GM12801 (cell line): Measurements from ENCODE around the gene GRM8.

Experiments
- CTCF ChIP-seq: IDR thresholded peaks from one replicate; pipeline ENCODE4 v1.5.1; 2011; ENCODE audit warnings: control low read depth; ENCODE audit not compliant: insufficient read length; ENCODE audit errors: extremely low read depth

The GRM8 gene

GRCh38 chr7:126449611-126450268, 803.0 kb downstream of the GRM8 start:
- TF ChIP-seq CTCF, result no peak

- no peak for TF ChIP-seq CTCF
Observed at GRCh38 chr7:126447984-126448383, 804.8 kb downstream of the GRM8 start.

GRCh38 chr7:126445991-126446390, 806.8 kb downstream of the GRM8 start:
- TF ChIP-seq CTCF, result no peak

- TF ChIP-seq CTCF, result no peak
Observed at GRCh38 chr7:126443951-126444350, 808.8 kb downstream of the GRM8 start.

GRCh38 chr7:126442908-126443307, 809.8 kb downstream of the GRM8 start:
- no peak for TF ChIP-seq CTCF

GRCh38 chr7:126441745-126442144, 811.0 kb downstream of the GRM8 start:
- TF ChIP-seq CTCF, result no peak

GRCh38 chr7:126440542-126440941, 812.2 kb downstream of the GRM8 start:
- TF ChIP-seq CTCF, result no peak
